Measurements from ENCODE around the gene FCSK.

GRCh38 chr16:70483426-70483825 lies 29.0 kb downstream of the FCSK start:
- TF ChIP-seq CTCF (IDR thresholded peaks at IDR 0.05) (no peak), POLR2A (IDR thresholded peaks at IDR 0.05) (no peak)

Measured in body of pancreas (tissue), 4 donors.